ENCODE data around the gene PRR33. TPM values are rescaled to one million over a fixed set of nuclear protein-coding genes. Genes with fewer than 3 reads are reported as not detected.

Gene PRR33
- total RNA-seq, 1 experiment from 2014 or later = not detected

DNA sequence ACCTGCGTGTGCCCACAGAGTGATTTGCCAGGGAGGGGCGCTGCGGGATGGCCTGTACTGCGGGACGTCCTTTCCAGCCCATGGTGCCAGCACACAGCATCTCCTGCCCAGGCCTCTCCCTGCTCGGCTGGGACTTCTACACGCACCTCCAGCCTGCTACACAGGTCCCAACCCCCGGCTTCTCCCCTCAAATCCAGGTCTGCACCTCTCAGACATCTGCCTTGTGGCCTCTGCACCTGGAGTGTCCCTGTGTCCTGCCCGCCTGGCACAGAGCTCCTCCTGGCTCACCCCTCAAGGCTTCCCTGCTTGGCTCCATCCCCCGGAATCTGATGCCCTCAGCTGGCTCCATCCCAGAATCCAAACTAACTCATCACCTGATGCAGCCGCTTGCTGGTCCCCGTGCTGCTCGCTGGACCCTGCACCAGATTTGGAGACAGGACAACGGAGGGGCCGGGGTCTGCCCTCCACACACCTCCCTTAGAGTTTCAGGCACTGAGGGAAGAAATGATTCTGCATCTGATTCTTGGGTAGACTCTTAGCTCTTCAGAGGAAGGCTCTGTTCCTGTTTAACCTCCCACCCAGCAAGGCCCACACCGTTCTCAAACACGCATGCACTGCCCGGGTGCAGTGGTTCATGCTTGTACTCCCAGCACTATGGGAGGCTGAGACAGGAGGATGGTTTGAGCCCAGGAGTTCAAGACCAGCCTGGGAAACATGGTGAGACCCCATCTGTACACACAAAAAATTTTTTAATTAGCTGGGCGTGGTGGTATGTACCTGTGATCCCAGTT, 42.9 kb downstream of the PRR33 start:
- no peak for DNase-seq (ENCODE audit: low read depth)

DNA sequence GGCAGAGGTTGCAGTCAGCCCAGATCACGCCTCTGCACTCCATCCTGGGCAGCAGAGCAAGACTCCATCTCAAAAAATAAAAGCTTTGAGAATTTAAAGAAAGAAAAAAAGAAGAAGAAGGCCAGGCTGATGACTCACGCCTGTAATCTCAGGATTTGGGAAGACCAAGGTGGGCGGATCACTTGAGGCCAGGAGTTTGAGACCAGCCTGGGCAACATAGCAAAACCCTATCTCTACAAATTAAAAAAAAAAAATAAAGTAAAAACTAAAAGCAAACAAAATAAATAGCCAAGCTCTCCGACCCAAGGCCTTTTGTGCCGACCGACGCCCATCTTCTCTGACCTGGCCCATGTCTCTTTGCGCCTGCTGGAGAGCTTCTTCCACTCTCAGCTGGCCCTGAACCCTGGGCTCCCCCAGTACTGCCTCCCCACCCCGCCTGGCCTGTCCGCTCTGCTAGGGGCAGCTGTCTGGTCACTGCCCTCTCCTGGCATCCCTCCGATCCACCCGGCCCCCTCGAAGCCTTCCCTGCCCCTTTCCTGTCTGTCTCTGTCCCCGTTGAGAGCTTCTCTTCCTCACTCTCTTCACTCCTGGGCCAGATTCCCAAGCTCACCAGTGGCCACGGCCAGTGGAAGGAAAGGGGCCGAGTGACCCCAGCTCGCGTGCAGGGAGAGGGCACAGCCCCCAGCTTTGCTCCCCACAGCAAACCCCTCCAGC, 43.6 kb downstream of the PRR33 start:
- no peak for DNase-seq (ENCODE audit: low read depth)

GRCh38 chr11:1847006-1847735, 44.5 kb downstream of the PRR33 start:
- DNase-seq (ENCODE audit: low read depth) = no peak

DNA sequence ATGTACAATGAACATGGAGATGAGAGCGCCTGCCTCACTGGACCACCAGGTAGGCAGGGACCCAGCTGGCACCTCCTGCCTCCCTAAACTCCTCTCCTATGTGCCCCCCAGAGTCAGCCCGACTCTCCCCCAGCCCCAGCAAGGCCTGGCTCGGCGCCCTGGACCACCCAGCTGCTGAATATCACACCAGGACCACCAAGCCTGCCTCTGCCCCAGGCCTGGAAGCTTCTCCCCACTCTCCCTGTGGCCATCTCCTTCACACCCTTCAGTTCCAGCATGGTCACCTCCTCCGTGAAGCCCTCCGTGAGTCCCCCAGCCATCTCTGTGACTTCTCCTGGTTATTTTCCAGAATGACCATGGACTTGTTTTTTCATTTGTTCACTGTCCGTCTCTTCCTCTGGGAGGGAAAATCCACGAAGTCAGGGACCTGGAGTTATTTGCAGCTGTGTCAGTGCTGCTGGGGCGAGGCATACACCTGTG, 45.2 kb downstream of the PRR33 start:
- DNase-seq (ENCODE audit: low read depth) = no peak

GRCh38 chr11:1845561-1846452, 45.9 kb downstream of the PRR33 start:
- no peak for DNase-seq (ENCODE audit: low read depth)

DNA sequence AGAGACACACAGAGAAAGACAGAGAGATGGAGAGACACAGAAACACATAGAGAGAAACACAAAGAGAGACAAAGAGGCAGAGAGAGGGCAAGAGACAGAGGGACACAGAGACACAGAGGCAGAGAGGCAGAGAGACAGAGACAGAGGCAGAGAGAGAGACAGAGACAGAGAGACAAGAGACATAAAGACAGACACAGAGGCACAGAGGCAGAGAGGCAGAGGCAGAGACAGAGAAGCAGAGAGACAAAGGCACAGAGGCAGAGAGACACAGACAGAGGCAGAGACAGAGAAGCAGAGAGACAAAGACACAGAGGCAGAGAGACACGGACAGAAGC, 46.6 kb downstream of the PRR33 start:
- DNase-seq (ENCODE audit: low read depth) = no peak

GRCh38 chr11:1844221-1845094, 47.2 kb downstream of the PRR33 start:
- DNase-seq (ENCODE audit: low read depth) = no peak

DNA sequence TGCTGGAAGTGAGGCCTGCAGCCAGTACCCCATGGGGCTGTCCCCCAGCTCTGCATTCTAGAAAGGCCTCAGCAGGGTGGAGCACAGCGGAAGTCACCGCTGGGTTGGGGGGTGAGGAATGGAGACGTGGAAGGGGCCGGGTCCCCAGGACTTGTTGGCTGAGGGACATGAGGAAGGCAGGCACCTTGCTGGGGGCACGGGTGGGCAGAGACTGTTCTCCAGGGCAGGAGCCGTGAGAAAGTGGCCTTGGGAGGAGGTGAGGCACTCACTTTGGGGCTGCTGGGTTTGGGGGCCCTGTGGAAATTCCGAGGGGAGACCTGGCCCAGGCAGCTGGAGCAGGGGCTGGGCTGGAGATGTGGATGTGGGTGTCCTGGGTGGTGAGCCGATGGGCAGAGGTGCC, 47.9 kb downstream of the PRR33 start:
- no peak for DNase-seq (ENCODE audit: low read depth)

DNA sequence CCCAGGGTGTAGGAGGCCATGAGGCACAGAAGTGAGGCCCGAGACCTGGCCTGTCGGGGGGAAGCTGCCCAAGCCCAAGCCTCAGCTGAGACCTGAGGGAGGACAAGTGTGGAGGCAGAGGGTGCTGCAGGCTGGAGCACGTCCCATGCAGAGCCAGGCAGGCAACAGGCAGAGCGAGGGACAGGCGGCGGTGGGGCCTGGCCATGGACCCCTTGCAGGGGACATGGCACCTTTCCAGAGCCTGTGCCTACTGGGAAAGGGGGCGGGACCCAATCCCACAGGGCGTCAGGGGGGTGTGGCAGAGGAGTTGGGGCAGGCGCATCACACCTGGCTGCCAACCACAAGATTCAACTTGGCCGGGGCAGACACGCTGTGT, 48.6 kb downstream of the PRR33 start:
- DNase-seq (ENCODE audit: low read depth) = no peak

- DNase-seq (ENCODE audit: low read depth) = no peak
Measured at GRCh38 chr11:1842149-1843097, 49.3 kb downstream of the PRR33 start.

GRCh38 chr11:1841511-1842148, 50.1 kb downstream of the PRR33 start:
- no peak for DNase-seq (ENCODE audit: low read depth)

GRCh38 chr11:1840780-1841480, 50.8 kb downstream of the PRR33 start:
- no peak for DNase-seq (ENCODE audit: low read depth)

DNA sequence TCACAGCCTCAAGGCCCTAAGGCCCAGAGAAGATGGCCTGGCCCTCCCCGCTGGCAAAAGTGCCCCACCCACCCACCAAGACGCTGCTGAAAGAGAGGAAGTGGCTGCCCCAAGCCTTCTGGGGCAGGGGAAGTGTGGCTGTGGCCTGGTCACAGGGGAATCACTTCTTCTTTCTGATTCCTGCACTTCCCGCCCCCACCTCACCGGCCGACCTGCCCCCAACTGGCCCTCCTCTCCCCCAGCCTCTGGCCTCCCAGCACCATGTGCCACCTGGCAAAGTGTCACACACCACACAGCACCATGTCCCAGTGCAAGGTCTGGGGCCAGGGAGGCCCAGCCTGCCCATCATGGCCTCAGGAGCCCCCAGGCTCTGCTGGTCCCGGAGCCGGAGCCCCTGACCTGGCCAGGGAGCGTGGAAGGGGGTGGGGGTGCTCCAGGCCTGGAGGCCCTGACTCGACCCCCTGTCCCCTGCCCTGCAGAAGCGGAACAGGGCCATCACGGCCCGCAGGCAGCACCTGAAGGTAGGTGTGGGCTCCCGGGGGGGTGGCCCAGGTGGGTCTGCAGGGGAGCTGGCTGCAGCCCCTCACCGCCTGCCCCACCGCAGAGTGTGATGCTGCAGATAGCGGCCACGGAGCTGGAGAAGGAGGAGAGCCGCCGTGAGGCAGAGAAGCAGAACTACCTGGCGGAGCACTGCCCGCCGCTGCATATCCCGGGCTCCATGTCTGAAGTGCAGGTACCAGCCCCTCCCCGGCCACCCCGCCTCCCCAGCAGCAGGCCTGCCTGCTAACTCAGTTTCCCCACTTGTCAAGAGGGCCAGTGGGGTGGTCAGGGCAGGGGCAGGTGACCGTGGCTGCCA, 51.5 kb downstream of the PRR33 start:
- DNase-seq (ENCODE audit: low read depth) = no peak

DNA sequence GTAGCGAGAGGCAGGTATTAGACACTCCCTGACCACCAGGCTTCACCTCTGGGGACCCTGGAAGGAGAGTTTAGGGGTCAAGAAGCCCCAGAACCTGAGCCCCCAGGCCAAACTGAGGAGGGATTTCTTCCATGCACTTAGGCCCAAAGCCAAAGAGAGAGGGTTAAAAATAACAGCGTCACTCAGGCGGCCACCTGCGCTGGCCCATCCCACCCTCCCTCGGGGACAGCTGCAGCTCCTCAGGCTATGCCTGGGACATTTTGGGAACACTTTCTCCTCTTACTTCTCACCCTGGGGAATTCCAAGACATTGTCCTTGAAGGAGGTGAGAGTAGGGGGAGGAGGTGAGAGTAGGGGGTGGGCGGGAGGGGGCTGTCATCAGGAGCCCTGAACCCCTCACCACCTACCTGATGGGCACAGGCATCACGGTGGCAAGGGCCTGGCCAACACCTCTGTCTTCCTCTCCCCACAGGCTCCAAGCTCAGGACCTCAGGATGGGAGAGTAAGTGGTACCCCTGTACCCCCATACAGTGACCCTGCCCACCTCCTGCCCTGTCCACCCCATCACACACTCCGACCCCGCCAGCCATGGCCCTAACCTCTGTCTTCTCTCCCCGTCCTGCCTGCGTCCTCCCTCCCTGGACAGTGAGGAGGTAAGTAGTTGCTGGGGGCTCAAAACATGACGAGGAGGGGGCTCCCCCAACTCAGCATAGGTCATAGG, 52.3 kb downstream of the PRR33 start:
- no peak for DNase-seq (ENCODE audit: low read depth)

DNA sequence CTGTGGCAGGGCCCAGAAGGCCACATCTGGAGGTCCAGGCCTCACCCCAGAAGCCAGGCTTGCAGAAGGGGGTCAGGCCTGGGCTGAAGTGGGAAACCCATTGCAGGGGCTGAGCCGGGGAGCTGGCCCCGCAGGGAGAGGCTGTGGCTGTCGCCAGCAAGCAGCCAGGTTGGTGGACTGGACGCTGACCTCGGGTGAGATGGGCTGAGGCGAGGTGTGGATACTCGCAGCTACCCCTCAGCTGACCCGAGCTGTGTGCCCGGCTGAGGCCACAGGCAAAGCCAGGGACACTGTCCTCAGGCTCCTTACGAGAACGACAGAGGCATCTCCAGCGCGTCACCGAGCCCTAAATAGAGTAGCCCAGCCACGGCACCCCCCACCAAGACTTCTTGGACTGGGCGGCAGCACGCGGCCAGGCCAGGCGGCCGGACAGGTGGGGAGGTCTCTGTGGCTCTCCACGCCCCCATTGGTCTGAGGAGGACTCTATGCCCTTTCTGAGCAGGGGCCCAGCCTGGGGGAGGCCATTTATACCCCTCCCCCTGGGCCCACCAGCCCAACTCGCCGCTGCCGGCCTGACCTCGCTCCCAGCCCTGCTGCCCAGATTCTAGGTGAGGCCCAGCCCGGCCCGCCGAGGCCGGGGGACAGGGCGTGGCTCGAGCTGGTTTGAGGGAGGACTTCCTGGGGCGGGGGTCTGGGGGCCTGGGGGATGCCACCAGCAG, 53.1 kb downstream of the PRR33 start, which contains the start of gene TNNI2:
Gene TNNI2 (plus strand): TSS at position 556 of the 719 bp plus-strand sequence. CDS start 716 bp downstream, outside the sequence.
- no peak for DNase-seq (ENCODE audit: low read depth)
